Measurements from ENCODE around the gene OSBPL8. TPM values are rescaled to one million over a fixed set of nuclear protein-coding genes. Genes with fewer than 3 reads are reported as not detected.

Gene OSBPL8
- total and polyA plus RNA-seq, 9 of the 15 experiments (the other 6 are each of a cell fraction or from before 2014, with no cell fraction given): 17.4 to 82.7 (median 42.8) TPM

GRCh38 chr12:76559400-76560085, at the start of gene OSBPL8 (continued):
- TF ChIP-seq ZNF165 (CRISPR knock-in tag; IDR thresholded peaks at IDR 0.05; ENCODE audit: borderline replicate concordance) (no peak), TBP (optimal IDR thresholded peaks at IDR 0.05; ENCODE audit: low read depth, low read length) (peak; percentile 91), PRDM10 (IDR thresholded peaks at IDR 0.05; ENCODE audit: partially characterized antibody) (no peak), HCFC1 (IDR thresholded peaks at IDR 0.05; ENCODE audit: low read depth, low read length) (peak; percentile 77), ZNF408 (CRISPR knock-in tag; IDR thresholded peaks at IDR 0.05; ENCODE audit: low read depth) (no peak), ZNF12 (CRISPR knock-in tag; IDR thresholded peaks at IDR 0.05) (no peak; the same call in 1 of the 2 replicates), CSDE1 (IDR thresholded peaks at IDR 0.05) (no peak; a peak in 1 of 4 replicates), RBM17 (IDR thresholded peaks at IDR 0.05; ENCODE audit: borderline replicate concordance, low read depth, low read length) (no peak), MBD2 (IDR thresholded peaks at IDR 0.05; ENCODE audit: borderline replicate concordance, low read depth) (no peak), ZC3H8 (IDR thresholded peaks at IDR 0.05) (no peak), ZHX1 (conservative IDR thresholded peaks at IDR 0.05; ENCODE audit: low read length) (no peak), TGIF2 (CRISPR knock-in tag; IDR thresholded peaks at IDR 0.05) (no peak), ETV6 (IDR thresholded peaks at IDR 0.05; ENCODE audit: borderline replicate concordance in 1 of 2, low read depth in 2 of 2, low read length in 1 of 2) (no peak), ETV6 (CRISPR knock-in tag; IDR thresholded peaks at IDR 0.05; ENCODE audit: borderline replicate concordance) (no peak), ZNF23 (CRISPR knock-in tag; IDR thresholded peaks at IDR 0.05) (no peak), CEBPB (tag; IDR thresholded peaks at IDR 0.05) (no peak), TSC22D4 (tag; IDR thresholded peaks at IDR 0.05) (no peak), PHB (CRISPR knock-in tag; IDR thresholded peaks at IDR 0.05) (no peak), STAT5A (IDR thresholded peaks at IDR 0.05; ENCODE audit: borderline replicate concordance, low read length) (no peak), FOXA1 (IDR thresholded peaks at IDR 0.05; ENCODE audit: borderline replicate concordance) (no peak), NELFE (IDR thresholded peaks at IDR 0.05; ENCODE audit: insufficient read depth, insufficient read length) (no peak), KLF13 (tag; IDR thresholded peaks at IDR 0.05; ENCODE audit: borderline replicate concordance, low read depth) (no peak; the same call in 1 of the 2 replicates), RBM14 (IDR thresholded peaks at IDR 0.05; ENCODE audit: borderline replicate concordance, insufficient read depth, low read depth, low read length) (no peak)
